IPS-NIHi11 (cell line): ENCODE data around the gene METTL14.
"Not testable (repeated sequence)": the region's sequence is repeated elsewhere in the genome, so short reads cannot be mapped to it uniquely, and the experiment has no call there.

ENCODE experiments used
- DNase-seq: peaks from one replicate; pipeline ENCODE4 v3.0.0; 2012; ENCODE audit warnings: mixed read lengths, low spot score

The METTL14 gene

GRCh38 chr4:118684873-118685811 is at the start of gene METTL14:
TSS of gene METTL14 (plus strand) at chr4:118685392. CDS start at chr4:118685535, 143 bp downstream.
- peak; percentile 92 for DNase-seq

GRCh38 chr4:118636126-118636525 is 49.1 kb upstream of the METTL14 start:
- DNase-seq, result not testable (repeated sequence)

- not testable (repeated sequence) for DNase-seq
Observed at GRCh38 chr4:118664665-118665064, 20.5 kb upstream of the METTL14 start.

GRCh38 chr4:118669220-118669619 is 16.0 kb upstream of the METTL14 start:
- peak; percentile 56 for DNase-seq

GRCh38 chr4:118670968-118671367 is 14.2 kb upstream of the METTL14 start:
- not testable (repeated sequence) for DNase-seq

GRCh38 chr4:118676128-118676527 is 9.1 kb upstream of the METTL14 start:
- no peak for DNase-seq

GRCh38 chr4:118680808-118681207 is 4.4 kb upstream of the METTL14 start:
- no peak for DNase-seq

GRCh38 chr4:118682928-118683327 is 2.3 kb upstream of the METTL14 start:
- DNase-seq, result peak; percentile 28

- DNase-seq, result peak; percentile 24
Observed at GRCh38 chr4:118683513-118683912, 1.7 kb upstream of the METTL14 start.

- DNase-seq, result no peak
Observed at GRCh38 chr4:118703118-118703517, 17.9 kb downstream of the METTL14 start.

GRCh38 chr4:118711052-118711451 is 25.9 kb downstream of the METTL14 start:
- DNase-seq, result no peak

- DNase-seq, result no peak
Observed at GRCh38 chr4:118712872-118713271, 27.7 kb downstream of the METTL14 start.

GRCh38 chr4:118714682-118715081 is 29.5 kb downstream of the METTL14 start:
- DNase-seq, result no peak

- no peak for DNase-seq
Observed at GRCh38 chr4:118716304-118716703, 31.1 kb downstream of the METTL14 start.

- DNase-seq, result no peak
Observed at GRCh38 chr4:118718511-118719170, 33.4 kb downstream of the METTL14 start.

- DNase-seq, result no peak
Observed at GRCh38 chr4:118721752-118722151, 36.6 kb downstream of the METTL14 start.

GRCh38 chr4:118723369-118723768 is 38.2 kb downstream of the METTL14 start:
- no peak for DNase-seq

- no peak for DNase-seq
Observed at GRCh38 chr4:118727360-118727759, 42.2 kb downstream of the METTL14 start.

GRCh38 chr4:118729287-118730286 is 44.4 kb downstream of the METTL14 start:
- no peak for DNase-seq

GRCh38 chr4:118730683-118731082 is 45.5 kb downstream of the METTL14 start:
- no peak for DNase-seq

- no peak for DNase-seq
Observed at GRCh38 chr4:118732591-118733330, 47.6 kb downstream of the METTL14 start.
